Measurements from ENCODE around the gene KREMEN2.
"Not testable (repeated sequence)": the region's sequence is repeated elsewhere in the genome, so short reads cannot be mapped to it uniquely, and the experiment has no call there.

Gene KREMEN2

DNA sequence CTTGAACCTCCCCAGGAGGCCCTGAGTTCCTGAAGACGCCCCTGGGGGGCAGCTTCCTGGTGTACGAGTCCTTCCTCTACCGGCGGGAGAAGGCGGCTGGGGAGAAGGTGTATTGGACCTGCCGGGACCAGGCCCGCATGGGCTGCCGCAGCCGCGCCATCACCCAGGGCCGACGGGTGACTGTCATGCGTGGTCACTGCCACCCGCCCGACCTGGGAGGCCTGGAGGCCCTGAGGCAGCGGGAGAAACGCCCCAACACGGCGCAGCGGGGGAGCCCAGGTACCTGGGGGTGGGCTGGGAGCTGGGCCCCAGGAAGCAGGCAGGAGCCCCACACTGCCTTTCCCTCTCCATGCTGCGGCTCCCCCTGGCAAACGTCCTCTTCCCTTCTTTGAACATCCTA is 30.4 kb upstream of the KREMEN2 start:
- DNase-seq (ENCODE audit: extremely low read depth, low read depth) = no peak
- TF ChIP-seq, protein P1, sequence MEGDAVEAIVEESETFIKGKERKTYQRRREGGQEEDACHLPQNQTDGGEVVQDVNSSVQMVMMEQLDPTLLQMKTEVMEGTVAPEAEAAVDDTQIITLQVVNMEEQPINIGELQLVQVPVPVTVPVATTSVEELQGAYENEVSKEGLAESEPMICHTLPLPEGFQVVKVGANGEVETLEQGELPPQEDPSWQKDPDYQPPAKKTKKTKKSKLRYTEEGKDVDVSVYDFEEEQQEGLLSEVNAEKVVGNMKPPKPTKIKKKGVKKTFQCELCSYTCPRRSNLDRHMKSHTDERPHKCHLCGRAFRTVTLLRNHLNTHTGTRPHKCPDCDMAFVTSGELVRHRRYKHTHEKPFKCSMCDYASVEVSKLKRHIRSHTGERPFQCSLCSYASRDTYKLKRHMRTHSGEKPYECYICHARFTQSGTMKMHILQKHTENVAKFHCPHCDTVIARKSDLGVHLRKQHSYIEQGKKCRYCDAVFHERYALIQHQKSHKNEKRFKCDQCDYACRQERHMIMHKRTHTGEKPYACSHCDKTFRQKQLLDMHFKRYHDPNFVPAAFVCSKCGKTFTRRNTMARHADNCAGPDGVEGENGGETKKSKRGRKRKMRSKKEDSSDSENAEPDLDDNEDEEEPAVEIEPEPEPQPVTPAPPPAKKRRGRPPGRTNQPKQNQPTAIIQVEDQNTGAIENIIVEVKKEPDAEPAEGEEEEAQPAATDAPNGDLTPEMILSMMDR (IDR thresholded peaks at IDR 0.05; ENCODE audit: low read depth, low read length) = no peak

DNA sequence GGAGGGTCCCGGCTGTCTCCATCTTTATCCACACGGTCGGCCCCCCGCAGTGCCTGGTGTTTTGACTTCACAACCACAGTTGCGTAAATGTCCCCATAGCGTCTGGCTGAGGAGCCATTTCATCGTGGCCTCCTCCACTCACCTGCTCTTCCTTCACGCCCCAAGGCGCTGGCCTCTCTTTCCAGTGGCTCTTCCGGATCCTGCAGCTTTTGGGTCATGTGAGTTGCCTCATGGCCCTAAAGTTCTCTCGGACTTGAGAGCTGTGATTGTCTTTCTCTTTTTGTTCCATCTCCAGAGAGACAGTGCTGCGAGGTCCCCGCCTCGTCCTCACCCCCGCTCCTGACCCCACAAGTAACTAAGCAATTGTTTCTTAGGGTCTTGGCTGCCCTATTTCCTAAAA is 29.6 kb upstream of the KREMEN2 start:
- DNase-seq (ENCODE audit: extremely low read depth, low read depth) = no peak
- TF ChIP-seq, protein P1 (IDR thresholded peaks at IDR 0.05; ENCODE audit: low read depth, low read length) = no peak

DNA sequence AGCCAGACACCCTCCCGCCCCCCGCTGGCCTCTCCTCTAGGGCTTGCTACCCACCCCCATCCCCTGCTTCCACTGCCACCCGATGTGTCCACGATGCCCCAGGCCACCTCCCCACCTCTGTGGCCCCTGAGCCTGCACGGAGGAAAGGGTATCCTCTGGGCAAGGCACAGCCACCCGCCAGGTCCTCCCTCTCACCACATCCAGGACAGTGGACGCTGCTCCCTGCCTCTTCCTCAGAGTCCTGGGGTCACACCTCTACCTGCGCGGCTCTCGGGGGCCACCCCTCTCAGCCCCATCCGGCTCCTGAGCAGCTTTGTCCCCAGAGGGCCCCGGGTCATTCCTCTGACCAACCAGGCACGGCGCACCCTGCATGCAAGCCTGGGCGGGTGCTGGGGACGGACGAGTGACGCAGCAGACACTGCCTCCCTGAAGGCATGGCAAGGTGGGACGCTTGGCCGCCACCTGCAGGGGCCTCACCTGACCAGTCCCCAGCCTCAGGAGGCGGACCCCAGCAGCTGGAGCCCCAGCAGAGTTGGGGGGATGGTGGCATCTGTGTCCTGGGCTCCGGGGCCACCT is 27.6 kb upstream of the KREMEN2 start:
- TF ChIP-seq, protein P1 (IDR thresholded peaks at IDR 0.05; ENCODE audit: low read depth, low read length) = no peak
- no peak for DNase-seq (ENCODE audit: extremely low read depth, low read depth)

DNA sequence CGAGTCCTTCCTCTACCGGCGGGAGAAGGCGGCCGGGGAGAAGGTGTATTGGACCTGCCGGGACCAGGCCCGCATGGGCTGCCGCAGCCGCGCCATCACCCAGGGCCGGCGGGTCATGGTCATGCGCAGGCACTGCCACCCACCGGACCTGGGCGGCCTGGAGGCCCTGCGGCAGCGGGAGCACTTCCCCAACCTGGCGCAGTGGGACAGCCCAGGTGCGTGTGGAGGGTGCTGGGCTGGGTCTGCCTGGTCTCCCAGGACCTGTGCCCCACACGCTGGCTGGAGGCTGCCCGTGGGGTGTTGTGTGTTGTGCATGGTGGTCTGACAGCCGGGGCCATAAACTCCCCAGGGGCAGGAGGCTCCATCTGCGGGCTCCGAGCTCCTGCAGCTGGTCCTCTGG is 26.9 kb upstream of the KREMEN2 start:
- DNase-seq (ENCODE audit: extremely low read depth, low read depth) = no peak
- TF ChIP-seq, protein P1 (IDR thresholded peaks at IDR 0.05; ENCODE audit: low read depth, low read length) = no peak

DNA sequence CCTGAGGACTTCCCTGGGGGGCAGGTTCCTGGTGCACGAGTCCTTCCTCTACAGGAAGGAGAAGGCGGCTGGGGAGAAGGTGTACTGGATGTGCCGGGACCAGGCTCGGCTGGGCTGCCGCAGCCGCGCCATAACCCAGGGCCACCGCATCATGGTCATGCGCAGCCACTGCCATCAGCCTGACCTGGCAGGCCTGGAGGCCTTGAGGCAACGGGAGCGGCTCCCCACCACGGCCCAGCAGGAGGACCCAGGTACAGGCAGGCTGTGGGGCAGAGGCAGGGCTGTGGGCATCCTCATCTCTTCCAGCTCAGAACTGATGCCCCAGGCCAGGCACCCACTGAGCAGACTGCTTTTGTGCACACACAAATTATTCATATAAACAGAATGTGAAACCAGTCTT is 25.9 kb upstream of the KREMEN2 start:
- no peak for DNase-seq (ENCODE audit: extremely low read depth, low read depth)
- TF ChIP-seq, protein P1 (IDR thresholded peaks at IDR 0.05; ENCODE audit: low read depth, low read length) = no peak

DNA sequence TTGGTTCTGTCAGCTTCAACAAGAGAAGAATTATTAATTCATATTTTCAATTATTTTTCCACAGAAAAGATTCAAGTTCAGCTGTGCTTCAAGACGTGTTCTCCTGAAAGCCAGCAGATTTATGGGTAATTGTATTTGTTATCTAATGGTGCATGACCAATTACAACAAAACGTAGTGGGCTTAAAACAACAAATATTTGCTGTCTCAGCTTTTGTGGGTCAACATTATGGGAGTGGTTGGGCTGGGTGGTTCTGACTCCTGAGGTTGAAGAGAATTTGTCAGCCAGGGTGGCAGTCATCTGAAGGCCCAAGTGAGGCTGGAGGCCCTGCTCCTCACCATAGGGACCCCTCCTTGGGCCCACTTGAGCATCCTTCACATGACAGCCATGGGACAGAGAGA is 24.1 kb upstream of the KREMEN2 start:
- no peak for DNase-seq (ENCODE audit: extremely low read depth, low read depth)
- TF ChIP-seq, protein P1 (IDR thresholded peaks at IDR 0.05; ENCODE audit: low read depth, low read length) = no peak

DNA sequence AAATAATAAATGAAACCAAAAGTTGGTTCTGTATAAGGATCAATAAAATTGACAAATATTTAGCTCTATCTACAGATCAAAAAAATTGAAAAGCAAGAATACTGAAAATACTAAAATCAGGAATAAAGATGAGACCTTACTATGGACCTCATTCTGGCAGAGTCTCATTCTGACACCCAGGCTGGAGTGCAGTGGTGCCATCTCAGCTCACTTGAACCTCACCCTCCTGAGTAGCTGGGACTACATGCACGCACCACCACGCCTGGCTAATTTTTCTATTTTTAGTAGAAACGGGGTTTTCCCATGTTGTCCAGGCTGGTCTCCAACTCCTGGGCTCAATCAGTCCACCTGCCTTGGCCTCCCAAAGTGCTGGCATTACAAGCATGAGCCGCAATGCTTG is 22.0 kb upstream of the KREMEN2 start:
- TF ChIP-seq, protein P1 (IDR thresholded peaks at IDR 0.05; ENCODE audit: low read depth, low read length) = no peak
- no peak for DNase-seq (ENCODE audit: extremely low read depth, low read depth)

DNA sequence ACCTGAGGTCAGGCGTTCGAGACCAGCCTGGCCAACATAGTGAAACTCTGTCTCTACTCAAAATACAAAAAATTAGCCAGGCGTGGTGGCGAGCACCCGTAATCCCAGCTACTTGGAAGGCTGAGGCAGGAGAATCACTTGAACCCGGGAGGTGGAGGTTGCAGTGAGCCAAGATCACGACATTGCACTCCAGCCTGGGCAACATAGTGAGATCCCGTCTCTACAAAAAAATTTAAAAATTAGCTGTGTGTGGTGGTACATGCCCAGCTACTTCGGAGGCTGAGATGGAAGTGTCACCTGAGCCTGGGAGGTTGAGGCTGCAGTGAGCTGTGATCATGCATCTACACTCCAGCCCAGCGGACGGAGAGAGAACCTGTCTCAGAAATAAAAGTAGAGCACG is 20.4 kb upstream of the KREMEN2 start:
- DNase-seq (ENCODE audit: extremely low read depth, low read depth) = not testable (repeated sequence)
